DMS 273 (cell line): ENCODE measurements around the gene CCDC186.

Experiments
- DNase-seq: peaks from one replicate; lab custom pipeline; 2025; ENCODE audit not compliant: unreplicated experiment; lab: John Stamatoyannopoulos, UW

The CCDC186 gene

DNA sequence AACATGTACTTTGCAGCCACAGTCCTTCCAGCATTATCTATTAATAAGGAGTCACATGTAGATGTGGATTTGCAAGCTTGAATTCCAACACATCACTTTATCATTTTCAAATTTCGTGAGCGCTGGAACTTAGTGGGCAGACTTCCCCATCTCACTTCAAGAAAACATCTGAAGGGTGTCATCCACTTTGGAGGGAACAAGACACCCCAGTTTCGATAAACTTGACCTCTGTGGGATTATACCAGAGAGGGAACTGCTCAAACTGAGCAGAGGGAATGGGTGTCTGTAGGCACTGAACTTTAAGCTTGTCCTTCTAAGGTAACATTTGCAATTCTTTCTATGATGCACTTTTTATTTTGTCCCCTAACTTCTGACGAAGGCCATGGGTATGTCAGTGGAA lies 102.8 kb downstream of the CCDC186 start:
- no peak for DNase-seq
